HG03103 (cell line): ENCODE results near the gene GUCA2A.
"Not testable (repeated sequence)": the region's sequence is repeated elsewhere in the genome, so short reads cannot be mapped to it uniquely, and the experiment has no call there.

Experiments
- ATAC-seq: cut with Tn5 transposase; IDR thresholded peaks from one replicate; pipeline ENCODE4 v1.9.1; 2021; ENCODE audit warnings: low read depth; ENCODE audit not compliant: unreplicated experiment

Gene GUCA2A

GRCh38 chr1:42164551-42165420 lies at the start of gene GUCA2A:
Gene GUCA2A, minus strand, starts transcription at chr1:42164745. Its CDS starts 33 bp downstream, at chr1:42164712.
- ATAC-seq, result no peak

GRCh38 chr1:42211224-42211623 lies 46.7 kb upstream of the GUCA2A start:
- no peak for ATAC-seq

GRCh38 chr1:42210421-42211133 lies 46.0 kb upstream of the GUCA2A start:
- no peak for ATAC-seq

GRCh38 chr1:42209526-42210251 lies 45.1 kb upstream of the GUCA2A start:
- ATAC-seq, result no peak

GRCh38 chr1:42206930-42207329 lies 42.4 kb upstream of the GUCA2A start:
- ATAC-seq, result not testable (repeated sequence)

GRCh38 chr1:42206164-42206563 lies 41.6 kb upstream of the GUCA2A start:
- no peak for ATAC-seq

- ATAC-seq, result no peak
Measured at GRCh38 chr1:42201986-42202385, 37.4 kb upstream of the GUCA2A start.

- ATAC-seq, result no peak
Measured at GRCh38 chr1:42198251-42198650, 33.7 kb upstream of the GUCA2A start.

GRCh38 chr1:42195841-42196240 lies 31.3 kb upstream of the GUCA2A start:
- no peak for ATAC-seq

- ATAC-seq, result no peak
Measured at GRCh38 chr1:42192106-42192505, 27.6 kb upstream of the GUCA2A start.

- ATAC-seq, result no peak
Measured at GRCh38 chr1:42191319-42191718, 26.8 kb upstream of the GUCA2A start.

GRCh38 chr1:42189931-42190853 lies 25.6 kb upstream of the GUCA2A start:
- ATAC-seq, result no peak

GRCh38 chr1:42186152-42186551 lies 21.6 kb upstream of the GUCA2A start:
- ATAC-seq, result no peak

- ATAC-seq, result no peak
Measured at GRCh38 chr1:42184616-42185015, 20.1 kb upstream of the GUCA2A start.

- no peak for ATAC-seq
Measured at GRCh38 chr1:42183957-42184268, 19.4 kb upstream of the GUCA2A start.

- ATAC-seq, result no peak
Measured at GRCh38 chr1:42183210-42183956, 18.8 kb upstream of the GUCA2A start.

GRCh38 chr1:42181687-42182086 lies 17.1 kb upstream of the GUCA2A start:
- no peak for ATAC-seq

- ATAC-seq, result no peak
Measured at GRCh38 chr1:42179900-42180329, 15.4 kb upstream of the GUCA2A start.

GRCh38 chr1:42179275-42179674 lies 14.7 kb upstream of the GUCA2A start:
- ATAC-seq, result no peak

- no peak for ATAC-seq
Measured at GRCh38 chr1:42178249-42178648, 13.7 kb upstream of the GUCA2A start.
